Measurements from ENCODE around the gene REC8.

DNA sequence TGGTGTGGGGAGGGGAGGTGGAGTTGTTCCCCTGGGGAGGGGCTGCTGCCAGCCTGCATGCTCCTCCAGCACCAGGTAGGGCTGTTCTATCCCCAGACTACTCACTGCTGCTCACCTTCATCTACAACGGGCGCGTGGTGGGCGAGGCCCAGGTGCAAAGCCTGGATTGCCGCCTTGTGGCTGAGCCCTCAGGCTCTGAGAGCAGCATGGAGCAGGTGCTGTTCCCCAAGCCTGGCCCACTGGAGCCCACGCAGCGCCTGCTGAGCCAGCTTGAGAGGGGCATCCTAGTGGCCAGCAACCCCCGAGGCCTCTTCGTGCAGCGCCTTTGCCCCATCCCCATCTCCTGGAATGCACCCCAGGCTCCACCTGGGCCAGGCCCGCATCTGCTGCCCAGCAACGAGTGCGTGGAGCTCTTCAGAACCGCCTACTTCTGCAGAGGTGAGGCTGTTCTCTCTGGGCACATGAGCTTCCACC, 7.3 kb upstream of the REC8 start:
- TF ChIP-seq EP300 (IDR thresholded peaks at IDR 0.05) (no peak), POLR2A (IDR thresholded peaks at IDR 0.05) (no peak)

Data from ovary (tissue), 1 donor.